Activated B cell treated with CpG ODN at 0.5 μM for 24 hours (primary cell): ENCODE measurements around the gene FARP2. TPM values are rescaled to one million over a fixed set of nuclear protein-coding genes. Genes with fewer than 3 reads are reported as not detected.

Experiments
- ATAC-seq: fragments of 200-7000 bp; cut with Tn5 transposase; one replicate; pipeline ENCODE4 v1.10.0; 2021; ENCODE audit warnings: low read depth, mild to moderate bottlenecking, moderate library complexity
- CTCF ChIA-PET: fragments of 350-600 bp; sonication (Branson Sonifier 250); formaldehyde crosslinking; loops from one replicate; lab custom pipeline; 2021; ENCODE audit warnings: antibody characterized with exemption; lab: Charles Lee
- POLR2A ChIA-PET: fragments of 350-600 bp; sonication (Branson Sonifier 250); formaldehyde crosslinking; loops from one replicate; lab custom pipeline; 2021; ENCODE audit warnings: antibody characterized with exemption; lab: Charles Lee
- DNase-seq: peaks from one replicate; pipeline ENCODE4 v3.0.0; 2022
- H3K27ac Mint-ChIP-seq: one replicate; pipeline ENCODE4 v1.8.0; 2020; ENCODE audit warnings: mixed read lengths
- H3K27me3 Mint-ChIP-seq: one replicate; pipeline ENCODE4 v1.8.0; 2021; ENCODE audit warnings: mixed read lengths
- H3K36me3 Mint-ChIP-seq: one replicate; pipeline ENCODE4 v1.8.0; 2021; ENCODE audit warnings: low read depth, mixed read lengths
- H3K4me1 Mint-ChIP-seq: one replicate; pipeline ENCODE4 v1.8.0; 2021; ENCODE audit warnings: mixed read lengths
- H3K4me3 Mint-ChIP-seq: one replicate; pipeline ENCODE4 v1.8.0; 2020; ENCODE audit warnings: mild to moderate bottlenecking, mixed read lengths
- H3K9me3 Mint-ChIP-seq: one replicate; pipeline ENCODE4 v1.8.0; 2020; ENCODE audit warnings: mixed read lengths
- CTCF ChIP-seq: fragments of 200-600 bp; IDR thresholded peaks from one replicate; pipeline ENCODE4 v1.8.0; 2022; ENCODE audit warnings: antibody characterized with exemption, mild to moderate bottlenecking
- intact Hi-C: fragments of 100-400 bp; cut with micrococcal nuclease; formaldehyde crosslinking; loops from one replicate; pipeline ENCODE4 v1.15.1; 2024
- total RNA-seq: library from RNA; stranded (reverse); gene quantifications from 2 replicates; pipeline ENCODE4 v1.2.3, GENCODE V29; 2022

Gene FARP2
- total RNA-seq, 1 donor from 2014 or later = 91.2 TPM

GRCh38 chr2:241509155-241509784, 153.2 kb downstream of the FARP2 start:
- intact Hi-C loops = loop anchor here (2.0 to 10.0 kb wide), 4 partner anchors 32 to 1374 kb away; partner anchors contain the start of genes COPS9 and RNPEPL1
- Mint-ChIP-seq H3K4me1 (peaks cover 23% of the 10 kb centered on the region), H3K9me3 (no peaks in the 10 kb centered on the region), H3K36me3 (no peaks in the 10 kb centered on the region), H3K27ac (peak overlapping the region; percentile 68), H3K27me3 (no peaks in the 10 kb centered on the region), H3K4me3 (peak overlapping the region; percentile 84)
- ChIA-PET POLR2A (interaction anchor here (0.9 kb wide), 1 partner anchor 372 kb away, joined by 3 read pairs; no protein-coding TSS in a partner anchor), CTCF (no interaction called here)
- TF ChIP-seq CTCF = no peak
- DNase-seq (no peak), ATAC-seq (no peak)

GRCh38 chr2:241511091-241511741, 155.1 kb downstream of the FARP2 start:
- Mint-ChIP-seq H3K27ac (no peak overlapping the region), H3K9me3 (no peaks in the 10 kb centered on the region), H3K36me3 (no peaks in the 10 kb centered on the region), H3K4me3 (peak overlapping the region; percentile 11), H3K4me1 (peaks cover 18% of the 10 kb centered on the region), H3K27me3 (no peaks in the 10 kb centered on the region)
- intact Hi-C loops = no loop called here
- TF ChIP-seq CTCF = no peak
- ATAC-seq (no peak), DNase-seq (no peak)
- ChIA-PET POLR2A (interaction anchor here (0.6 to 1.4 kb wide), 2 partner anchors 68 to 191 kb away, joined by 3 read pairs; partner anchors contain the start of gene ING5), CTCF (no interaction called here)

- intact Hi-C loops = no loop called here
- Mint-ChIP-seq H3K27ac (no peak overlapping the region), H3K27me3 (peaks cover under 1% of the 10 kb centered on the region), H3K4me3 (no peak overlapping the region), H3K9me3 (no peaks in the 10 kb centered on the region), H3K4me1 (peaks cover 2% of the 10 kb centered on the region), H3K36me3 (no peaks in the 10 kb centered on the region)
- TF ChIP-seq CTCF = no peak
- POLR2A ChIA-PET = no interaction called here
- ATAC-seq (no peak), DNase-seq (no peak)
- CTCF ChIA-PET = no interaction called here
Observed at GRCh38 chr2:241514553-241514952, 158.5 kb downstream of the FARP2 start.

GRCh38 chr2:241514986-241515737, 159.1 kb downstream of the FARP2 start:
- Mint-ChIP-seq H3K4me3 (no peak overlapping the region), H3K4me1 (no peaks in the 10 kb centered on the region), H3K36me3 (no peaks in the 10 kb centered on the region), H3K9me3 (no peaks in the 10 kb centered on the region), H3K27ac (no peak overlapping the region), H3K27me3 (peaks cover 3% of the 10 kb centered on the region)
- no peak for TF ChIP-seq CTCF
- ChIA-PET CTCF (no interaction called here), POLR2A (no interaction called here)
- no peak for ATAC-seq
- intact Hi-C loops = no loop called here
- DNase-seq = no peak

- TF ChIP-seq CTCF = no peak
- no peak for DNase-seq
- intact Hi-C loops = no loop called here
- Mint-ChIP-seq H3K27me3 (peaks cover 8% of the 10 kb centered on the region), H3K36me3 (no peaks in the 10 kb centered on the region), H3K27ac (no peak overlapping the region), H3K4me1 (no peaks in the 10 kb centered on the region), H3K4me3 (no peak overlapping the region), H3K9me3 (no peaks in the 10 kb centered on the region)
- ChIA-PET POLR2A (interaction anchor here (0.6 kb wide), 1 partner anchor 363 kb away, joined by 4 read pairs; no protein-coding TSS in a partner anchor), CTCF (no interaction called here)
- no peak for ATAC-seq
Observed at GRCh38 chr2:241516520-241516965, 160.5 kb downstream of the FARP2 start.
